Measurements from ENCODE around the gene CFAP97D2.
"Not testable (repeated sequence)": the region's sequence is repeated elsewhere in the genome, so short reads cannot be mapped to it uniquely, and the experiment has no call there.

The CFAP97D2 gene

GRCh38 chr13:114261328-114261965 is 82.4 kb downstream of the CFAP97D2 start:
- Histone ChIP-seq H3K27ac (ENCODE audit: low read length) (peak overlapping the region; percentile 94), H3F3A (ENCODE audit: insufficient read depth, low read length) (peaks cover 66% of the 10 kb centered on the region), H4K20me1 (ENCODE audit: insufficient read depth, low read length) (no peaks in the 10 kb centered on the region), H3K9ac (ENCODE audit: low read length) (peak overlapping the region; percentile 77; the same call in 1 of the 2 replicates), H3K4me2 (ENCODE audit: low read depth, low read length) (peak overlapping the region; percentile 62; the same call in 1 of the 2 replicates), H3K4me3 (ENCODE audit: low read length) (no peak overlapping the region), H3K27me3 (replicated peaks; ENCODE audit: insufficient read depth, low read length) (no peaks in the 10 kb centered on the region), H3K4me1 (ENCODE audit: low read length) (peaks cover 92% of the 10 kb centered on the region), H3K9me3 (replicated peaks; ENCODE audit: insufficient read depth, low read length) (no peaks in the 10 kb centered on the region), H3K79me2 (ENCODE audit: low read length) (peaks cover 52% of the 10 kb centered on the region), H2AFZ (ENCODE audit: low read length) (no peak overlapping the region), H3K9me2 (replicated peaks; ENCODE audit: insufficient read depth, low read length) (no peaks in the 10 kb centered on the region), H3K36me3 (replicated peaks; ENCODE audit: insufficient read depth, low read length) (peaks cover 15% of the 10 kb centered on the region)
- DNase-seq: no peak
- TF ChIP-seq EZH2phosphoT487 (IDR thresholded peaks at IDR 0.05; ENCODE audit: low read length): no peak
- no peak for TF ChIP-seq EZH2 (optimal IDR thresholded peaks at IDR 0.05; ENCODE audit: low read depth, low read length)
- no peak for TF ChIP-seq CTCF (IDR thresholded peaks at IDR 0.05; ENCODE audit: low read length)

- no peak for TF ChIP-seq EZH2phosphoT487 (IDR thresholded peaks at IDR 0.05; ENCODE audit: low read length)
- TF ChIP-seq EZH2 (optimal IDR thresholded peaks at IDR 0.05; ENCODE audit: low read depth, low read length): no peak
- no peak for TF ChIP-seq CTCF (IDR thresholded peaks at IDR 0.05; ENCODE audit: low read length)
Measured at GRCh38 chr13:114263578-114263977, 84.5 kb downstream of the CFAP97D2 start.

GRCh38 chr13:114264313-114264712 is 85.3 kb downstream of the CFAP97D2 start:
- peaks cover 24% of the 10 kb centered on the region for H3K36me3 ChIP-seq (replicated peaks; ENCODE audit: insufficient read depth, low read length)
- not testable (repeated sequence) for H3K9me2 ChIP-seq (replicated peaks; ENCODE audit: insufficient read depth, low read length); H4K20me1 ChIP-seq (ENCODE audit: insufficient read depth, low read length); H3K9ac ChIP-seq (ENCODE audit: low read length); DNase-seq; H3K9me3 ChIP-seq (replicated peaks; ENCODE audit: insufficient read depth, low read length); H2AFZ ChIP-seq (ENCODE audit: low read length); H3K4me3 ChIP-seq (ENCODE audit: low read length); H3K27me3 ChIP-seq (replicated peaks; ENCODE audit: insufficient read depth, low read length)
- H3K79me2 ChIP-seq (ENCODE audit: low read length): peaks cover 63% of the 10 kb centered on the region
- H3K4me1 ChIP-seq (ENCODE audit: low read length): peaks cover 91% of the 10 kb centered on the region
- peak overlapping the region; percentile 20; the same call in 1 of the 2 replicates for H3K4me2 ChIP-seq (ENCODE audit: low read depth, low read length)
- H3F3A ChIP-seq (ENCODE audit: insufficient read depth, low read length): peaks cover 49% of the 10 kb centered on the region
- peak overlapping the region; percentile 94; the same call in 1 of the 2 replicates for H3K27ac ChIP-seq (ENCODE audit: low read length)

More at GRCh38 chr13:114263578-114263977, 84.5 kb downstream of the CFAP97D2 start:
- H3K36me3 ChIP-seq (replicated peaks; ENCODE audit: insufficient read depth, low read length): peaks cover 18% of the 10 kb centered on the region
- H4K20me1 ChIP-seq (ENCODE audit: insufficient read depth, low read length): no peaks in the 10 kb centered on the region
- no peak overlapping the region for H3K4me3 ChIP-seq (ENCODE audit: low read length)
- peak overlapping the region; percentile 94 for H3K27ac ChIP-seq (ENCODE audit: low read length)
- H3K4me2 ChIP-seq (ENCODE audit: low read depth, low read length): peak overlapping the region; percentile 48
- peaks cover 57% of the 10 kb centered on the region for H3K79me2 ChIP-seq (ENCODE audit: low read length)
- peaks cover 57% of the 10 kb centered on the region for H3F3A ChIP-seq (ENCODE audit: insufficient read depth, low read length)
- DNase-seq: peak; percentile 91
- no peaks in the 10 kb centered on the region for H3K9me3 ChIP-seq (replicated peaks; ENCODE audit: insufficient read depth, low read length)
- H3K9me2 ChIP-seq (replicated peaks; ENCODE audit: insufficient read depth, low read length): no peaks in the 10 kb centered on the region
- H3K27me3 ChIP-seq (replicated peaks; ENCODE audit: insufficient read depth, low read length): no peaks in the 10 kb centered on the region
- peak overlapping the region; percentile 74 for H3K9ac ChIP-seq (ENCODE audit: low read length)
- peaks cover 90% of the 10 kb centered on the region for H3K4me1 ChIP-seq (ENCODE audit: low read length)
- H2AFZ ChIP-seq (ENCODE audit: low read length): no peak overlapping the region
